SKM-1 (cell line): Measurements from ENCODE around the gene DMBX1.

Experiments used
- DNase-seq: peaks from one replicate; lab custom pipeline; 2025; ENCODE audit not compliant: unreplicated experiment; lab: John Stamatoyannopoulos, UW

DMBX1 gene

DNA sequence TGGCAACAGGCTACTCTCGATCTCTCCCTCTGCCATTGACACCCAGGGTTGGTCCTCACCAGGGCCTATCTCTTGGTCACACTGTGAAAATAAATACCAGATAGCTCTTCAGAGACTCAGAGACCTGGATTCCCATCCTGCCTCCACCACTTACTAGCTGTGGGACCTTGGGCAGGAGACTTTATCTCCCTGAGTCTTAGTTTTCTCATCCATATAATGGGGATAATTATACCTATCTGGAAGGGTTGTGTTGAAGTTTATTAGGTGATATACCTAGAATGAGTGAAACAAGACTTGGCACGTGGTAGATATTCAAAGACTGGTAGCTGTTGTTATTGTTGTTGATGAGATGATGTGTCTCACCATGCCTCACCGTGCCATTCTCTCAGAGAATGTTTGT is 7.4 kb downstream of the DMBX1 start:
- DNase-seq = no peak

DNA sequence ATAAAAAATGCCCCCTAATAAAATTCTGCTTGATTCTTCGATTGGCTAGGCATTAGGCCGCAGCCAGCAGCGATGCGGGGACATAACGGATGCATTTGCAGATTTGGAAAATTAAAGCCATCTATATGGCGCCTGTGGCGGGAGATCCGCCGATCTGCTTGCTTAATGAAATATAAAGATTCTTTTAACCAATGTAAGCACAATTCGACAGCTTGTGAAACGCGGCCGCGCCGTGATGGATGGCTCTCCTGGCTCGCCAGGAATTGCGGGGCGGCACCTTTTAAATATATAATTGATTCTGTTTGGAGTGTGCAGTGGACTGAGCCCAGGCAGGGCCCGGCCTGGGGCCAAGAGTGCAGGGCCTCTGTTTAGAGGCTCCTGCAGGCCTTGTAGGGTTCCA is 8.0 kb downstream of the DMBX1 start:
- DNase-seq = no peak

DNA sequence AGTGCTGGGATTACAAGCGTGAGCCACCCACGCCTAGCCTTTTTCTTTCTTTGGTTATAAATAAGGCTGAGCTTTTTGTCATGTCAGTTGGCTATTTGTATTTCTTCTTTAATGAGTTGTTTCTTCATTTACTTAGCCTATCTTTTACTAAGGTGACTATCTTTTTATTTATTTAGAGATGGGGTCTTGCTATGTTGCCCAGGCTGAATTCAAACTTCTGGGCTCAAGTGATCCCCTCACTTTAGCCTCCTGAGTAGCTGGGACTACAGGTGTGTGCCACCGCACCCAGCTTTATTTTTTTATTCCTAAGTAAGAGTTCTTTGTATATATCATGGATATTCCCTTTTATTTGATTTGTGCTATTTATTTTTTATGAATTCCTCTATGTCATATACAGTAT is 11.9 kb downstream of the DMBX1 start:
- no peak for DNase-seq

DNA sequence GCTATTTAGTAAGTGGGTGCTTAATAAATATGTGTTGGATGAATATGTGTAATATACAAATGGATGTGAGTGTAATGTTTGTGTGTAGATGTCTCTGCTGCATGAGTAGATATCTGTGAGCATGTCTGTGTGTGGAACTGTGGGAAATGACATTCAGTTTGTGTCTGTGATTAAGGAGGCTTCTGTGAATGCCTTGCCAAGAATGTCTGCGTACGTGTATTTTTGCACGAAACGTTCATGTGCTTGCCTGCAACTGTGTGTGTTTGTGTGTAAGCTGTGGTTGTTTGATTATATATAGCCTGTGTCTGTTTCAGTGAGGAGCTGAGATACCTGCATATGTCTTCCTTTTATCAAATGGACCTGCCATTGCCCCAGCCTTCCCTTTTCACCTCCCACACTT is 13.8 kb downstream of the DMBX1 start:
- no peak for DNase-seq

DNA sequence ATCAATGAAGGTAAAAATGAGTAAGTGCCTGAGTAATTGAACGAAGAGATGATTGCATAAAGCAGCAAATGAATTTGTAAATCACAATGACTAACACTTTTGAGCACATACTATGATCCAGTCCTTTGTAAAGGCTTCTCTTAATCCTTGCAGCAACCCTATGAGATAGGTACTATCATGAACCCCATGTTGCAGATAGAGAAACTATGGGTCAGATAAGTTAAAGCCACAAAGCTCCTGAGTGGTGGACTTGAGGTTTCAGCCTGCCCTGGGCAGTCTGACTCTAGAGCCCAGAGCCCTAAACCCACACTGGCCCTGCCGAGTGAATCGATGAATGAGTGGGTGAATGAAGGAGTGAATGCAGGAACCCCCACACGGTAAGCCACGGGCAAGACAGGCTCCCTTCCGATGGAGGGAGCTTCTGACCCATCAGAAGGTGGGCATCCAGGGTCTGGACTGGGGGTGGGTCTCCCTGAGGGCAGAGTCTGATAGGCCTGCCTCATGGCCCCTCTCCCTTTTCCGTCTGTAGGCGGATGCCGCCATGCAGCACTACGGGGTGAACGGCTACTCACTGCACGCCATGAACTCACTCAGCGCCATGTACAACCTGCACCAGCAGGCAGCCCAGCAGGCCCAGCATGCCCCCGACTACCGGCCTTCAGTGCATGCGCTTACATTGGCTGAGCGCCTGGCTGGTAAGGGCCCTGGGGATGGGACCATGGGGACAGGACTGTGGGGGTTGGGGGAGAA is 17.0 kb downstream of the DMBX1 start:
- DNase-seq = no peak

DNA sequence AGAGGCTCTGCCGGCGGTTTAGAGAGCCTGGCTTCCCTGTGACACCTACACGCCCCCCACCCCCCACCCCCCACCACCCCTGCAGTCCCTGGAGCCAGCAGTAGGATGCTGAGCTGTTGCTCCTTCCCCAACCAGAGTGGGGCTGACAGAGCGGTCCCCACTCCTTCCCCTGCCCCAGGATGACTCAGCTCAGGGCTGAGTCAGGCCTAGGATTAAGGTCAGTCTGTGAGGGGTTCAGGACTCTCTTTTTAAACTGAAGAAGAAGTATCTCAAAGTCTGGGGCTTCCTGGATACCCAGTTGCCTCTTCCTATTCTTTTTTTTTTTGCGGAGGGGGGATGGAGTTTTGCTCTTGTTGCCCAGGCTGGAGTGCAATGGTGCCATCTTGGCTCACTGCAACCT is 19.1 kb downstream of the DMBX1 start:
- DNase-seq = no peak

DNA sequence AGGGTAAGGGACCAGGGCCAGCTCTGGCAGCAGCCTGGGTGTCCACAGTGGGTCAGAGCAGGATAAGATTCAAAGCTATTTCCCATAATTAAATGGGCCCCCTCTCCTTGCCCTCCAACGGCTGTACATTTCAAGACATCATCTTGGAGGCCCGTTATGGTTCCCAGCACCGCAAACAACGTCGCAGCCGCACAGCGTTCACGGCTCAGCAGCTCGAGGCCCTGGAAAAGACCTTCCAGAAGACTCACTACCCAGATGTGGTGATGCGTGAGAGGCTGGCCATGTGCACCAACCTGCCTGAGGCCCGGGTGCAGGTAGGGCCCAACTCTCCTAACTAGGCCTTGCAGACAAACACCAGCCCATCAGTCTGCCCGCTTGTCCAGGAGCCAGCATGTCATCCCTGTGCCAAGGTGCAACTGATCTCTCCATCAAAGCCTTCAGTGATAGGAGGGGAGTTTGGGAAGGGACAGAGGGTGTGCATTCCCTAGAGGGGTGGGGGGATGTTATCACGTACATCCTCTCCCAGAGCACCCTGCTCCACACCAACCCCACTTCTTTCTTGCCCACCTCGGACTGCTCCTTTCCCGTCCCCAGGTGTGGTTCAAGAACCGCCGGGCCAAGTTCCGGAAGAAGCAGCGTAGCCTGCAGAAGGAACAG is 20.8 kb downstream of the DMBX1 start:
- DNase-seq = no peak

DNA sequence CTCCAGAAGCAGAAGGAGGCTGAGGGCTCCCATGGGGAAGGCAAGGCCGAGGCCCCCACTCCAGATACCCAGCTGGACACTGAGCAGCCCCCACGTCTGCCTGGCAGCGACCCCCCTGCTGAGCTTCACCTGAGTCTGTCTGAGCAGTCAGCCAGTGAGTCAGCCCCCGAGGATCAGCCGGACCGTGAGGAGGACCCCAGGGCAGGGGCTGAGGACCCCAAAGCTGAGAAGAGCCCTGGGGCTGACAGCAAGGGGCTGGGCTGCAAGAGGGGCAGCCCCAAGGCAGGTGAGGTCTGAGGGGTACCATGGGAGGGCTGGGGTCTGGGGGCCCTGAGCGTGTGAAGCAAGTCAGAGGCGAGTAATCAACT is 21.3 kb downstream of the DMBX1 start:
- DNase-seq = no peak

DNA sequence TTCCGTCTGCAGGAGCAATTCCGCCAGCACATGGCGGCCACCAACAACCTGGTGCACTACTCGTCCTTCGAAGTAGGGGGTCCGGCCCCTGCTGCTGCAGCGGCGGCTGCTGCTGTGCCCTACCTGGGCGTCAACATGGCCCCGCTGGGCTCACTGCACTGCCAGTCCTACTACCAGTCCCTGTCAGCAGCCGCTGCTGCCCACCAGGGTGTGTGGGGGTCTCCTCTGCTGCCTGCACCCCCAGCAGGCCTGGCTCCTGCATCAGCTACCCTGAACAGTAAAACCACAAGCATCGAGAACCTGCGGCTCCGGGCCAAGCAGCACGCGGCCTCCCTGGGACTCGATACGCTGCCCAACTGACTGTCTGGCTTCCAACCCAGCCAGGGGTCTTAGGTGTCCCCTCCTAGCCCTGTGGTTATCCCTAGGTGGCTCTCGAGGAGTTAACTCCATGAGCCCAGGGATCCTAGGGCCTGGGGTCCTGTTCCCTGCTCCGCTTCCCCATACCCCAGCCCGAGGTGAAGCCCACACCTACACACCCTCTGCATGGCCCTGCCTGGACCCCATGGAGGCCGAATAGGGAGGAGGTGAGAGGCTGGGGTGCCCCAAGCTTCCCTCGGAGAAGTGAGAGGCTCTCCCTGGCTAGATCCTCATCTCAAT is 22.6 kb downstream of the DMBX1 start:
- DNase-seq = no peak

DNA sequence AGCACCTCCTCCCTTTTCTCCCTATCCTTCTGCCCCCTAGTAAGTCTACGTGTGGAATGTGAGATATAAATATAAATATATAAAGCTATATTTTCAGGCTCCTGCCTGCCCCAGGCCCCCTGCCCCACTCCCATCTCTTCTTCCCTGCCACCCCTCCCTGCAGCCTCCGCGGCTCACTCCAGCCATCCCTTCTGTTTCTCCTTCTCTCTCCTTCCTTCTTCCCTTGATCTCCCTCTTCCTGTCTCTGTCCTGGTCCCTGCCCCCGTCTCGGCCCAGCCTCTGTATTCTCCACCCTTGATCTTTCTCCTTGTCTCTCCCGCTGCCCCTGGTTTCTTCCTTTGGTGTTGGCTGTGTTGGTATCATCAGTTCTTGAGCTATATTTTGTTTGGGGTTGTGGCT is 23.2 kb downstream of the DMBX1 start:
- no peak for DNase-seq

DNA sequence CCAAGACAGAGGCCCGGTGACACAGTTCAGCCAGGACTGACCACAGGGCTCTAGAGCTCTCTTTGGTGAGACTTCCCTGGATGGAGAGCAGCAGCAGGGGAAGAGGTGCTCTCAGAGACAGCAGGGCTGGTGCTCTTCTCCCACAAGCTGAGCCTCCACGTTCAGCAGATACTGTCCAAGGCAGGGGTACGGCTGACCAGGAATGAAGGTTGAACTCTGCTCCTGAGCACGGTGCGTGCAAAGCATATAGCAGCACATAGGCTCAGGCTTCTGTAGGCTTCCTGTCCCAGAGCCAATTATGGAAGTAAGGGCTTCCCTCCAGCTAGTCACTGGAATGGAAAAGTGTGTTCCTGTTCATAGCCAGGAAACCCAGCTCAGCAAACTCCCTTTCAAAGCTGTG is 23.9 kb downstream of the DMBX1 start:
- DNase-seq = no peak

DNA sequence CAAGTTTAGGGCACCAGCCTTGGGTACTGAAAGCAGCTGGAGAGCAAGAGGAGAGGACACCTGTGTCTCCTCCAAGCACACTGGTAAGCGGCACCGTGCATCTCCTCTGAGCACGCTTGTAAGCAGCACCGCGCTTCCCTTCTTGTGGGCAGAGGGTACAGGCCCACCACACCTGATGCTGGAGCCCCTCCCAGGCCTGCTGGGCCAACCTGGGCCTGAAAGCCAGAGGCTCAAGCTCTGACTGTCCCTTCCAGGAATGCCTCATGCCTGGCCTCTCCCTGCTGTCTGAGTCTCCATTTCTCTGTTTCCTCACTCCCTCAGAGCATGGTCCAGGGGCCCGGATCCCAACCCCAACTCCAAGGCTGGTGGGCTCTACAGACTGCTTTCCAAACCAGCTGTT is 25.9 kb downstream of the DMBX1 start:
- no peak for DNase-seq

DNA sequence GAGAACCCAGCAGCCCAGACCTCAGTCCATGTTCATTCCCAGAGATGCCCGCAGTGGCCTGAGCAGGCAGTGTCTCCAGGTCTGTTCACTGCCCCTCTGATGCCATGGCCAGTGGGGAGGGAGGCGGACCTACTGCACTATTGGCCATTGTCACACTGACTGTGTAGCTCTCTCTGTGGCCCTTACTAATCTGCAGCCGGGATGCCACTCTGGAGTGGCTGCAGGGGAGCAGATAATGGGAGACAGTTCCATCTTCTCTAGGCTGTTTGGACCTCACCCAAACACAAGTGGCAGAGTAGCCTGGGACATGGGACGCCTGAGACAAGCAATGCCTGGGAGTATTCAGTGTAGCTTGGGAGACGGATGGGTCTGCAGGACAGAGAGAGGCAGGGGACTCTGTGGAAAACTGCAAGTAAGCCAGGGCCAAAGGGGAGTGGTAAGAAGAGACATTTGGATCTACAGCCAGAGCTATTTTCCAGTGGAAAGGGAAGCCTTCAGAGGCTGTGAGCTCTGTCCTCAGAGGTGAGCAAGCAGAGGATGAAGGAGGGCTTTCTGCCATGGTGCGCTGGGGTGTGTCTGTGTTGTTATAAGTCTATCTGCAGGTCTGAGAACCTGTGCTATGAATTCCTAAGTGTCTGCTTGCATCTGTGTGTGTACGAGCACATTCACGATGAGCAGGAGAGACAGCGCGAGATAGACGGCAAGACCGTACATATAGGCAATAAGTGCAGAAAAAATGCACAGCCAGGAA is 26.7 kb downstream of the DMBX1 start:
- no peak for DNase-seq

DNA sequence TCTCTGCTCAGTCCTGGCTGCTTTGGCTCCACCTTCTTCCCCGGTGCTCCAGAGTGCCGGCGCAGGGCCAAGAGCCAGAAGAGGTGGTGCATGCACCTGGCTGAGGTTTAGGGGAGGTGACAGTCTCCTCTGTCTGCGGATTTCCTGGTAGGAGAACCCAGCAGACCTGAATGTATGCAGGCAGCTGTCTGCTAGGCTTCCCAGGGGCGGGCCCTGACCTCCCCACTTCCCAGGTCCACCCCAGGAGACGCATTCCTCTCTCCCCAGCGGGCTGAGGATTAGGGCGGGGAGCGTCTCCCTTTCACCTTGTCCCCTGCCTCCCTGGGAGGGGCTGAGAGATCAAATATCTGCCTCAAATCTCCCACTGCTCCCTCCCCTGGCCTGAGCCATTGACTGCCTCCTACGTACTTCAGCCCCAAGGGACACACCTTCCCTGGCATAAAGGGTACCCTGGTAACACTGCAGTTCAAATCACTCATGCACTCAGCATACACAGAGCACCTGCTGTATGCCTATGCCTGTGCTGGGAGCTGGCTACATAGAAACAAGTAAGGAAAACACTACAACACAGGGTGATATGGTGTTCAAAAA is 27.5 kb downstream of the DMBX1 start:
- DNase-seq = no peak

DNA sequence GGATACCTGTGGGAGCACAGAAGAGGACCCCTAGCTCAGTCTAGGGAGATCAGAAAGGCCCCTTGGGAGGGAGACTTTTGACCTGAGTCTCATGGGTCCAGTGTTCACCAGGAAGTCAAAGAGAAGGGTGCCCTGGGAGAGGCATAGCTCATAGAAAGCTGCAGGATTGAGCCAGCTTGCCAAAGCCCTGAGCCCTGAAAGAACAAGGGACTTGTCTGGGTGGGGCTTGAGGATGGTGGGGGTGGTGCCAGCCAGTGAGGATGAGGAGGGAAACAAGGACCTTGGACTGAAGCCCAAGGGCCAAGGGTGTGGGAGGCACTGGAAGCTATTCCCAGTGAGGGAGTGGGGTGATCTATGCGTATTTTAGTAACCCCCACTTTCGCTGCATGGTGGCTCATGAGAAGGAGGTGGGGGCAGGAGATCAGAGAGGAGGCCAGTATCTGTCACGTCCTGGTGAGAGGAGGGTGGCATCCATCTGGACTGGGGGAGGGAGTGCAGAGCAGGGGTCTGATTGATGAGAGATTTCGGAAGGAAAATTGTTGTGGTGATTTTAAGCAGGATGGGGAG is 28.4 kb downstream of the DMBX1 start:
- DNase-seq = no peak

DNA sequence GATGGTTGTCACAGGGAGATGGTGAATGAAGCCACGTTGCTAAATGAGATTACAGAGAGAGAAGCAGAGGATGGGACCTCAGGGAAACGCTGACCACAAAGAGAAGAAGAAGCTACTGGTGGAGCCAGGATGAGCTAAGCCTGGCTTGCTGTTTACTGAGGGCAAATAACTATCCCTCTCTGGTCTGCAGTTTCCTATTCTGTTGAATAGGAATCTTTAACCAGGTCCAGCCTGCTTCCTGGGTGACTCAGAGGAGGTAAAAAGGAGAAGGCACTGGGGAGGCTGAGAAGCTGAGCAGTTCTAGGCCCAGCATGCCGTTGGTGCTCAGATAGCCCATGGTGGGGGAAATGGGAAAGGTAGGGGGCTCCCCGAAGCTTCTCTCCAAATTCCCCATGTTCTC is 29.6 kb downstream of the DMBX1 start:
- no peak for DNase-seq

DNA sequence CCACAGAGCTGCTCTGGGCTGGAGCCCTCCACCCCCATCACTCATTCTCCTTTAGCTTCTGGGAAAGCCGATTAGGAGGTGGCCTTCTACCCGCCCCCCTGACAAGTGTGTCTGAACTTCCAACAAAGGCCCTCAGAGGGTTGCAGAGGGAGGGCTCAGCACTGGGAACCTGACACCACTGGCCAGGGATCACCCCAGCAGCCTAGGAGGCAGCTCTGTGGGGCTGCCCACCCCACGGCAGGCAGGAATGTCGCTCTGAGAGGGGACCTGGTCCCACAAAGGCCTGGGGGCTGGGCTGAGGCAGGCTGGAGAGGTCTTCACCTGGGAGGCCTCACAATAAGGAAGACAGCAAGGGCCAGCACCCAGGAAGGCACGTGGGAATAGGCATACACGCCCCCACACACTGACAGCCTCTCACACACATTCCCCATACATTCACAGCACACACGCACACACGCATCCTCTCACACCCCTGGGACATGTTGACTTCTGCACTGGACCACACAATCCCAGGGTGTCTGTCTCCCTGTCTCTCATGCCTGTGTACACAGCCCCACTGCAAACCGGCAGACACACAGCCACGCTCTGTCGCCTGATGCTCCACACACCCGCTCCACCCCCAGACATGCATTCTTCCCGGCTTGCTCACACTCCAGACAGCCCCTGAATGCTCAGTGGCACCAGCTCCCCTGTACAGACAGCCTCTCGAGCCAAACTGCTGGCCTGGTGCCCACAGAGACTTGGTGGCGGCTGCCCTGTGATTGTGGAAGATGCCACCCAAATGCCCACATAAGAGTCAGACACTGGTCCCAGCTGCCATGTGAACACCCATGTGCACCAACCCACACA is 30.7 kb downstream of the DMBX1 start:
- DNase-seq = no peak

DNA sequence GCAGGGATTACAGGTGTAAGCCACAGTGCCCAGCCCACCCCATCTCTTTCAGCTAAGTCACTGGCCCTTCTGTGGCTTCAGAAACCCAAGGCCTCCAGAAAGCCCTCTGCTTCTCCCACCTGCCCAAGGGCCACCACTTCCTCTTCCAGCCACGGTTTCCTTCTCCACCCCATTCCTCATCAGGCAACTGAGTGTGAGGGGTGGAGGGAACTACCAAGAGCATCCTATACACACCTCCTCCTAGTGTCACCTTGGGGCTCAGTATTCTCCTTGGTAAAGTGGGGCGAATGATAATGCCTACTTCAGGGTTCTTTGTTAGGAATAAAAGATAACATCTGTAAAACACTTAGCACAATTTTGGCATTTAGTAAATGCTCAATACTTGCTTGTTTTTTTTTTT is 31.8 kb downstream of the DMBX1 start:
- no peak for DNase-seq

DNA sequence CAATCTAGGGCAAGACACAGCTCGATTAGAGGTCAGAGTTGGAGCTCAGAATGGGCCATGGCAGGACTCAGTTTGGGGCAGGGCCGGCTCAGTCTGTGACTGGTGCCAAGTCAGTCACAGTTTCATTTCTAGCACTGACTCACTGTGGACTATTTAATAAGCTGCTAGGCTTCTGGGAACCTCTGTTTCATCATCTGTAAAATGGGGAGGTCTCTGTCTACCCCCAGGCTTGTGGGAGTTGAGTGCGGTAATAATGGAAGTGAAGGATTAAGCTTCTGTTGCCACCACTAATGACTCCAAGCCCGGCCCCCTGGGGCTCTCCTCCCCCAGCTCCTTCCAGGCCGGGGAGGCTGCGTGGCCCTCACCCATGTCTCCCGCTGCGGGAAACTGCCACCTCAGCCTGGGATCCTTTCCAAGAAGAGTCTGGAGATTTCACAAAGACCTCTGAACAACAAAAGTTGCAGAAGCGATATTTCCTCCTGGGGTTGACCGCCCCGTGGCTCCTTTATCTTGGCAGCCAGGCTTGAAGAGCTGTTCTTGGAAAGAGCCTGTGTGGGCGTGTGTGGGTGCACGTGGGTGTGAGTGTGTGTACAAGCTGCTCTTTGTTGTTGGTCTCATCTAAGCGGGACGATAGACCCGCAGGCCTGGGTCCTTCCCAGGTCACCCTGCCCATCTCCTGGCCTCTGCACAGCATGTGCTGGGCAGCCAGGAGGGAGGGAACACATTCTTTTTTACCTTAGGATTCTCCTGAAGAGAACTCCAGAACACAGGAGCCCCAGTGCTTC is 32.7 kb downstream of the DMBX1 start:
- DNase-seq = no peak

DNA sequence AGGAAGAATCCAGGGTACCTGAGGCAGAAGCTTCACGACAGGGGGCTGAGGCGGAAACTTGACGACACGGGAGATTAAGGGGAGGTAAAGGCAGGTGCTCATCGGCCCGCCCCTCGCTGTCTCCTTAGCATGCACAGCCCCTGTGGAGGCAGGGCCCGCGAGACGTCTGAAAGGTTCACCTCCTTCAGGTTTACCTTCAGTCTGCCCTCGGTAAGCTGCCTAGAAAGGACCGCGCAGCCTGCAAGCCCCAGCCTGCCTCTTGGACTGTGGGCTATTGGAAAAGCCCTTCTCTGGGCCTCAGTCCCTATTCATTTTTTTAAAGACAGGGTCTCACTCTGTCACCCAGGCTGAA is 33.3 kb downstream of the DMBX1 start:
- no peak for DNase-seq
